ENCODE results near the gene LCE4A. TPM values are rescaled to one million over a fixed set of nuclear protein-coding genes. Genes with fewer than 3 reads are reported as not detected.
"Not testable (repeated sequence)": the region's sequence is repeated elsewhere in the genome, so short reads cannot be mapped to it uniquely, and the experiment has no call there.

Gene LCE4A, protein sequence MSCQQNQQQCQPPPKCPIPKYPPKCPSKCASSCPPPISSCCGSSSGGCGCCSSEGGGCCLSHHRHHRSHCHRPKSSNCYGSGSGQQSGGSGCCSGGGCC
- not detected for total RNA-seq

GRCh38 chr1:152707860-152708259, at the start of gene LCE4A:
Gene LCE4A, plus strand, starts transcription at chr1:152708160. Its CDS starts 916 bp downstream, at chr1:152709076.
- no peak for ATAC-seq (replicated peaks in 1 of 2)
- H3K9me3 Mint-ChIP-seq, result peaks cover 2% of the 10 kb centered on the region in 2 donors
- no peaks in the 10 kb centered on the region for H3K4me1 Mint-ChIP-seq (ENCODE audit: low read depth)
- no peak within 1 kb of the TSS for H3K4me3 Mint-ChIP-seq
- peaks cover 22% of the 10 kb centered on the region for H3K27me3 Mint-ChIP-seq (ENCODE audit: low read depth)
- H3K36me3 Mint-ChIP-seq (ENCODE audit: insufficient read depth in 2 of 2), result peaks cover 0 to 3% of the 10 kb centered on the region in 2 donors
- no peak for DNase-seq
- H3K27ac Mint-ChIP-seq, result no peak within 1 kb of the TSS

DNA sequence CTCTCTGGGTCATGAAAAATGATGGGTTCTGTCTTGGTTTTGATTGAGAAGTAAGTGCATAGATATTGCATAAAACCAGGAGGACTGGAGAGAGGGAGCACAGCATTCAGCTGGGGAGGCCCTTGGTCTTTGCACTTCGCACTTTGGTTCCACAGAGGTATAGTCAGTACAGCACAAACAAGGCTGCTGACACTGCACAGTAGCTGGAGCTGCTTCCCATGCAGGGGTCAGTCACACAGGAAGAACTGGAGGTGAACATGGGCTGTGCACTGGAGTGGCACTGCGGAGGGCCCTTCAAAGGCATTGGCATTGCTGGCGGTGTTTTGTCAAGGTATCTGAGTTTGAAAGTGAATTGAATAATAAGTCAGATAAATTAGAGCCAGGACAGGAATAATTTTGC, 49.3 kb upstream of the LCE4A start:
- Mint-ChIP-seq H3K9me3 (no peaks in the 10 kb centered on the region), H3K27ac (no peak overlapping the region), H3K36me3 (ENCODE audit: insufficient read depth in 2 of 2) (no peaks in the 10 kb centered on the region), H3K4me1 (ENCODE audit: low read depth) (peaks cover 4% of the 10 kb centered on the region), H3K4me3 (no peak overlapping the region), H3K27me3 (ENCODE audit: low read depth) (no peaks in the 10 kb centered on the region)
- ATAC-seq (replicated peaks in 1 of 2) (no peak), DNase-seq (no peak)

DNA sequence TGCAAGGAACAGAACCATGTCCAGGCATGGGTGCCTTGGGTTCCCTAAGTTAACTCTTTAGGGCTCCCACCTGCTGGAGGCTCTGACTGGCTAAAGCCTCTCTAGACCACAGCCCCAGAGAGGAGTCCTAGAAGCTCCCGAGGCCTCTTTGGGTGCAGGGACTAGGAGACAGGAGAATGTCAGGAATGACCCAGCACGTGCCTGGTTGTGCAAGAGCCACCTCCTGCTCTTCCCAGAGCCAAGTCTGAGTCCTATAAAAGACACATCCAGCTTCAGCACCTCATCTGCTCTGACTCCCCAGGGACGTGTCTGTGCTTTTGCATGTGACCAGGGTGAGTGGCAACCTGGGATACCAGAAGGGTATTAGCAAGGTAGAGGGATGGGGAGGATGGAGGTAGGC, 44.9 kb upstream of the LCE4A start, which contains the start of gene LCE2D:
TSS of gene LCE2D (plus strand) at position 283 of the 400 bp plus-strand sequence. CDS start 726 bp downstream, outside the sequence.
- H3K27ac Mint-ChIP-seq, result no peak within 1 kb of the TSS
- ATAC-seq (replicated peaks in 1 of 2) (no peak), DNase-seq (no peak)
- H3K36me3 Mint-ChIP-seq (ENCODE audit: insufficient read depth in 2 of 2), result no peaks in the 10 kb centered on the region
- no peaks in the 10 kb centered on the region for H3K9me3 Mint-ChIP-seq
- H3K4me3 Mint-ChIP-seq, result no peak within 1 kb of the TSS
- no peaks in the 10 kb centered on the region for H3K4me1 Mint-ChIP-seq (ENCODE audit: low read depth)
- H3K27me3 Mint-ChIP-seq (ENCODE audit: low read depth), result peaks cover 11% of the 10 kb centered on the region

DNA sequence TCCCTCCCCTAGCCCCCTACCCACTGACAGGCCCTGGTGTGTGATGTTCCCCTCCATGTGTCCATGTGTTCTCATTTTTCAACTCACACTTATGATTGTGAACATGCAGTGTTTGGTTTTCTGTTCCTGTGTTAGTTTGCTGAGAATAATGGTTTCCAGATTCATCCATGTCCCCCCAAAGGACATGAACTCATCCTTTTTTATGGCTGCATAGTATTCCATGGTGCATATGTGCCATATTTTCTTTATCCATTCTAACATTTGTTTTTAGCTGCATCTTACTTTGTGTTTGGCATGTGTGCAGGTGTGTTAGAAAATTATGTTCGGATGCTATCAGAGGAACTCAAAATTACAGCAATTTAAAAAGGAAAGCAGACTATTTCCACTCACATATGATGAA, 41.8 kb upstream of the LCE4A start:
- not testable (repeated sequence) for H3K9me3 Mint-ChIP-seq; H3K36me3 Mint-ChIP-seq (ENCODE audit: insufficient read depth in 2 of 2); ATAC-seq (replicated peaks in 1 of 2); H3K4me1 Mint-ChIP-seq (ENCODE audit: low read depth); H3K27ac Mint-ChIP-seq; H3K4me3 Mint-ChIP-seq; DNase-seq
- peaks cover 11% of the 10 kb centered on the region for H3K27me3 Mint-ChIP-seq (ENCODE audit: low read depth)

DNA sequence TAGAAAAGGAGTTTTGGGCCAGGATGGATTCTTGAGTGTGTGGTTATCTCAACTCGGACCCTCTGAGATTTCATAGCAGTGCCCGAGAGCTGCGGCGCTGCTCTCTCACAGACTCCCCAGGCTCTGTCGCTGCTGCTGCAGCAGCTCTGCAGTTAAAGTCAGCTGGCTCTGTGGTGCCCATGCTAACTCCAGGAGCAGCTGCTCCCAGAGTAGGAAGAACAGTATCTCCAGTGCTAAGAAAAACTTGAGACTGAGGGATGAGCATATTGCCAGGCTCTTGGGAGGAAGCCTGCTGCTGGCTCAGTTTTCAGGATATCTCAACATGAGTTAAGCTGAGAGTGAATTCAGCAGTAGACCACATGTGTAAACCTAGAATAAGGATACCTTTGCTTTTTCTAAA, 40.3 kb upstream of the LCE4A start:
- ATAC-seq (replicated peaks in 1 of 2) (no peak), DNase-seq (no peak)
- no peak overlapping the region for H3K4me3 Mint-ChIP-seq
- no peaks in the 10 kb centered on the region for H3K9me3 Mint-ChIP-seq
- H3K27ac Mint-ChIP-seq, result no peak overlapping the region
- H3K27me3 Mint-ChIP-seq (ENCODE audit: low read depth), result peaks cover 11% of the 10 kb centered on the region
- no peaks in the 10 kb centered on the region for H3K4me1 Mint-ChIP-seq (ENCODE audit: low read depth)
- H3K36me3 Mint-ChIP-seq (ENCODE audit: insufficient read depth in 2 of 2), result no peaks in the 10 kb centered on the region

GRCh38 chr1:152673016-152673415, 34.9 kb upstream of the LCE4A start:
- no peak for ATAC-seq (replicated peaks in 1 of 2)
- H3K27ac Mint-ChIP-seq, result no peak overlapping the region
- no peaks in the 10 kb centered on the region for H3K9me3 Mint-ChIP-seq
- peaks cover 12% of the 10 kb centered on the region for H3K27me3 Mint-ChIP-seq (ENCODE audit: low read depth)
- no peak overlapping the region for H3K4me3 Mint-ChIP-seq
- DNase-seq, result no peak
- H3K4me1 Mint-ChIP-seq (ENCODE audit: low read depth), result no peaks in the 10 kb centered on the region
- H3K36me3 Mint-ChIP-seq (ENCODE audit: insufficient read depth in 2 of 2), result no peaks in the 10 kb centered on the region

- not testable (repeated sequence) for H3K9me3 Mint-ChIP-seq; DNase-seq; H3K4me3 Mint-ChIP-seq; H3K36me3 Mint-ChIP-seq (ENCODE audit: insufficient read depth in 2 of 2); H3K4me1 Mint-ChIP-seq (ENCODE audit: low read depth); H3K27ac Mint-ChIP-seq; ATAC-seq (replicated peaks in 1 of 2)
- peaks cover 24% of the 10 kb centered on the region for H3K27me3 Mint-ChIP-seq (ENCODE audit: low read depth)
Measured at GRCh38 chr1:152674983-152675382, 33.0 kb upstream of the LCE4A start, which contains the start of gene LCE2C. Gene LCE2C, plus strand, starts transcription at chr1:152675279. Its CDS starts 737 bp downstream, at chr1:152676016.

DNA sequence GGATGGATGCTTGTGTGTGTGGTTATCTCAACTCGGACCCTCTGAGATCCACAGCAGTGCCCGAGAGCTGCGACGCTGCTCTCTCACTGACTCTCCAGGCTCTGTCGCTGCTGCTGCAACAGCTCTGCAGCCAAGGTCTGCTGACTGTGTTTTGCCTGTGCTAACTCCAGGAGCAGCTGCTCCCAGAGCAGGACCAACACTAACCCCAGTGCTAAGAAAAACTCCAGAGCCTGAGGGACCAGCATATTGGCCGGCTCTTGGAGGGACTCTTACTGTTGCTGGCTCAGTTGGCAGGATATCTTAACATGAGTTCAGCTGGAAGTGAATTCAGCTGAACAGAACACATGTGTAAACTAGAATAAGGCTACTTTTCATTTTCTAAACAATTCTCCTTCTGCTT, 28.5 kb upstream of the LCE4A start:
- H3K27ac Mint-ChIP-seq, result no peak overlapping the region
- no peak overlapping the region for H3K4me3 Mint-ChIP-seq
- H3K9me3 Mint-ChIP-seq, result no peaks in the 10 kb centered on the region
- no peak for ATAC-seq (replicated peaks in 1 of 2)
- no peaks in the 10 kb centered on the region for H3K36me3 Mint-ChIP-seq (ENCODE audit: insufficient read depth in 2 of 2)
- DNase-seq, result no peak
- H3K27me3 Mint-ChIP-seq (ENCODE audit: low read depth), result peaks cover 43% of the 10 kb centered on the region
- H3K4me1 Mint-ChIP-seq (ENCODE audit: low read depth), result no peaks in the 10 kb centered on the region

DNA sequence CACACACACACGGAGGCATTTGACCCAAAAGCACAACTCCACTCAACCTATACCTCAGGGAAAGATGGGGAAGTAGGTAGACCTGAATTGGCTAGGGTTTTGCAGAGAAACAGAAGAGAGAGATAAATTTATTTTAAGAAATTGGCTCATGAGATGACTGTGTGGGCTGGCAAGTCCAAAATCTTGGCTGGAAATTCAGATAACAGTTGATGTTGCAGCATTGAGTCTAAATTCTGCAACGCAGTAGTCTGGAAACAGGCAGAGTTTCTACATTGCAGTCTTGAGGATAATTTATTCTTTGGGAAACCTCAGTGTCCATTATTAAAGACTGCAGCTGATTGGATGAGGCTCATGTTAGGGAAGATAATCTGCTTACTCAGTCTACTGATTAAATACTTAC, 26.3 kb upstream of the LCE4A start:
- no peak for ATAC-seq (replicated peaks in 1 of 2)
- no peak for DNase-seq
- no peaks in the 10 kb centered on the region for H3K36me3 Mint-ChIP-seq (ENCODE audit: insufficient read depth in 2 of 2)
- H3K9me3 Mint-ChIP-seq, result no peaks in the 10 kb centered on the region
- H3K27me3 Mint-ChIP-seq (ENCODE audit: low read depth), result peaks cover 37% of the 10 kb centered on the region
- no peak overlapping the region for H3K4me3 Mint-ChIP-seq
- no peak overlapping the region for H3K27ac Mint-ChIP-seq
- H3K4me1 Mint-ChIP-seq (ENCODE audit: low read depth), result no peaks in the 10 kb centered on the region

DNA sequence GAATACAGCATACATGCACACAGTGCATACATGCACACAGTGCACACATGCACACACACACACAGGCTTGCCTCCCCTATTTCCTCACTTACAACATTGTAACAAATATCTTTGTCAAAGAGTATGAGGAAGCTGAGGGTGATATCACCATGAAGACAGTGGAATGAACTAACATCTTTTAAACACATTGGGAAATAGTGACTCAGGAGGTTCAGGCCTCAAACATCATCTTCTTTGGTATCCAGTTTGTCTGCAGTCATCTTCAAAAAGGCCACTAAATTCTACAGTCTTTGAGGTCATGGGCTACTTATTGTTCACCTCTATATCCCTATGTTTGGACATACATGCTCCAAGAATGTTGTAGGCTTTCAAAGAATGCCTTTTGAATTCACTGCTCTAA, 24.1 kb upstream of the LCE4A start:
- no peak overlapping the region for H3K27ac Mint-ChIP-seq
- DNase-seq (no peak), ATAC-seq (replicated peaks in 1 of 2) (no peak)
- no peak overlapping the region for H3K4me3 Mint-ChIP-seq
- H3K4me1 Mint-ChIP-seq (ENCODE audit: low read depth), result no peaks in the 10 kb centered on the region
- H3K9me3 Mint-ChIP-seq, result no peaks in the 10 kb centered on the region
- H3K36me3 Mint-ChIP-seq (ENCODE audit: insufficient read depth in 2 of 2), result no peaks in the 10 kb centered on the region
- H3K27me3 Mint-ChIP-seq (ENCODE audit: low read depth), result peaks cover 27% of the 10 kb centered on the region

- H3K27me3 Mint-ChIP-seq (ENCODE audit: low read depth), result peaks cover 10% of the 10 kb centered on the region
- H3K36me3 Mint-ChIP-seq (ENCODE audit: insufficient read depth in 2 of 2); H3K4me1 Mint-ChIP-seq (ENCODE audit: low read depth); DNase-seq; H3K4me3 Mint-ChIP-seq; H3K9me3 Mint-ChIP-seq; H3K27ac Mint-ChIP-seq; ATAC-seq (replicated peaks in 1 of 2): not testable (repeated sequence)
Measured at GRCh38 chr1:152685823-152686222, 22.1 kb upstream of the LCE4A start, which contains the start of gene LCE2B. Gene LCE2B, plus strand, starts transcription at chr1:152686123. Its CDS starts 721 bp downstream, at chr1:152686844.

DNA sequence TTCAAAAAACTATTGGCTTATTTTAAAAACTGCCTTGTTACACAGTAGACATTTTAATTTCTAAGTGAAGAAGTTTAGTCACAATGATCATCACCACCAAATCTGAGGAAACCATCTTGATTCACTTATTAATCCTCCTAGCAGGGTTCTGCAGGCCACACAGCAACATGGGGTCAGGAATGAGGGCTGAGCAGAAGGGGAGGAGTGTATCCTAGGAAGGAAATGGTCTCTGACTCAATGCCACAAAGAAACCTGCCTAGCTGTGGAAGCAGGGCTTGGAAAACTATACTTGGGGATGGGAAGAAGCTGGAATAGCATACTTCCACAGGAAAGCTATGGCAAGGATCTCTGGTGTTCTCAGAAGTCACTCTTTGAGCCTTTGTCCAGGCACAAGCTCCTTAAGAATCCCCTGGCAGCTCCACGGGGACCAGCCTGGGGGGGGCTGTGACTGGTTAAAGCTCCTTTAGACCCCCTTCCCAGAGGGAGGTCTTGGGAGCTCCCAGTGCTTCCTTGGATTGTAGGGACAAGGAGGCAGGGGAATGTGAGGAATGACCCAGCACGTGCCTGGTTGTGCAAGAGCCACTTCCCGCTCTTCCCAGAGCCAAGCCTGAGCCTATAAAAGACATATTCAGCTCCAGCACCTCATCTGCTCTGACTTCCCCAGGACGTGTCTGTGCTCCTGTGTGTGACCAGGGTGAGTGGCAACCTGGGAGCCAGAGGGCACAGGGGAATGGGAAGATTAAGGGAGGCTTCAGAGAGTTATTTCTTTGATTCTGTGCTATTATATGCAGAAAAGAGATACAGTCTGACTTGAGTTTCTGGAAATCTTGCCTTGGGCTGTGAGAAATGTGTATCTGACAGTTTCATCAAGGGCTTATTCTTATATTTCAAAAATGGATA, 10.0 kb upstream of the LCE4A start, which contains the start of gene LCE2A:
TSS of gene LCE2A (plus strand) at position 645 of the 900 bp plus-strand sequence. CDS start 557 bp downstream, outside the sequence.
- DNase-seq (no peak), ATAC-seq (replicated peaks in 1 of 2) (no peak)
- no peaks in the 10 kb centered on the region for H3K27me3 Mint-ChIP-seq (ENCODE audit: low read depth)
- H3K4me3 Mint-ChIP-seq, result no peak within 1 kb of the TSS
- H3K27ac Mint-ChIP-seq, result no peak within 1 kb of the TSS
- H3K4me1 Mint-ChIP-seq (ENCODE audit: low read depth), result no peaks in the 10 kb centered on the region
- peaks cover 0 to 2% of the 10 kb centered on the region in 2 donors for H3K36me3 Mint-ChIP-seq (ENCODE audit: insufficient read depth in 2 of 2)
- H3K9me3 Mint-ChIP-seq, result no peaks in the 10 kb centered on the region

DNA sequence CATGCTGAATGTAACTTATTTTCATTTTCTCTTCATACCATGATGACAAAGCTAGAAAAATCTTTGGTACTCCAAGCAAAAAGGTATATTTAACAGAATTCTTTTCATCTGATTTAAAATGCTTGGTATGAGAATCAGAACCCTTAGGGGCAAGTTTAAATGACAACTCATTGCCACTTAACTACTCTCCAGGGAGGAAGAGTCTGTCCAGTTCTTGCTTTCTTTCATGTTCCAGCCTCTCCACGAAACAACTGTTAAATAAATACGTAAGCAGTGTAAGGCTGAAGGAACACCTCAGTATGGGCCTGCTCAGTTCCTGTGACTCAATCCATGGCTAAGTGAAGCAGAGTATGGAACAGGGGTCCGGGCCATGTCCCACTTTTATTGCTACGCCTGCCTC, 8.2 kb upstream of the LCE4A start:
- Mint-ChIP-seq H3K36me3 (ENCODE audit: insufficient read depth in 2 of 2) (peaks cover 0 to 3% of the 10 kb centered on the region in 2 donors), H3K27ac (no peak overlapping the region), H3K9me3 (peaks cover 0 to 2% of the 10 kb centered on the region in 2 donors), H3K27me3 (ENCODE audit: low read depth) (no peaks in the 10 kb centered on the region), H3K4me1 (ENCODE audit: low read depth) (no peaks in the 10 kb centered on the region), H3K4me3 (no peak overlapping the region)
- ATAC-seq (replicated peaks in 1 of 2) (no peak), DNase-seq (no peak)
